ENCODE measurements around the gene GRWD1. TPM values are rescaled to one million over a fixed set of nuclear protein-coding genes. Genes with fewer than 3 reads are reported as not detected.

Gene GRWD1
- total RNA-seq, 1 experiment from 2014 or later = 77.4 TPM

- Mint-ChIP-seq H3K27me3 (ENCODE audit: insufficient read depth, unreplicated experiment) (no peaks in the 10 kb centered on the region), H3K4me3 (ENCODE audit: unreplicated experiment) (peak overlapping the region; percentile 83), H3K4me1 (ENCODE audit: low read depth, unreplicated experiment) (peaks cover 50% of the 10 kb centered on the region), H3K36me3 (ENCODE audit: insufficient read depth, unreplicated experiment) (peaks cover 32% of the 10 kb centered on the region), H3K27ac (ENCODE audit: unreplicated experiment) (peak overlapping the region; percentile 67), H3K9me3 (ENCODE audit: unreplicated experiment) (peaks cover 10% of the 10 kb centered on the region)
- Histone ChIP-seq H3K27me3 (replicated peaks; ENCODE audit: control insufficient read depth, insufficient read depth, low read length) (no peaks in the 10 kb centered on the region), H3K4me1 (peaks cover 35% of the 10 kb centered on the region), H3K4me3 (ENCODE audit: low read depth, low read length) (peak overlapping the region; percentile 51), H3K9me3 (no peaks in the 10 kb centered on the region), H3K36me3 (ENCODE audit: control insufficient read depth, insufficient read depth, low read length) (no peaks in the 10 kb centered on the region)
- BruUV-seq (replicated peaks) = no TSS peak
- TF ChIP-seq, protein P1, sequence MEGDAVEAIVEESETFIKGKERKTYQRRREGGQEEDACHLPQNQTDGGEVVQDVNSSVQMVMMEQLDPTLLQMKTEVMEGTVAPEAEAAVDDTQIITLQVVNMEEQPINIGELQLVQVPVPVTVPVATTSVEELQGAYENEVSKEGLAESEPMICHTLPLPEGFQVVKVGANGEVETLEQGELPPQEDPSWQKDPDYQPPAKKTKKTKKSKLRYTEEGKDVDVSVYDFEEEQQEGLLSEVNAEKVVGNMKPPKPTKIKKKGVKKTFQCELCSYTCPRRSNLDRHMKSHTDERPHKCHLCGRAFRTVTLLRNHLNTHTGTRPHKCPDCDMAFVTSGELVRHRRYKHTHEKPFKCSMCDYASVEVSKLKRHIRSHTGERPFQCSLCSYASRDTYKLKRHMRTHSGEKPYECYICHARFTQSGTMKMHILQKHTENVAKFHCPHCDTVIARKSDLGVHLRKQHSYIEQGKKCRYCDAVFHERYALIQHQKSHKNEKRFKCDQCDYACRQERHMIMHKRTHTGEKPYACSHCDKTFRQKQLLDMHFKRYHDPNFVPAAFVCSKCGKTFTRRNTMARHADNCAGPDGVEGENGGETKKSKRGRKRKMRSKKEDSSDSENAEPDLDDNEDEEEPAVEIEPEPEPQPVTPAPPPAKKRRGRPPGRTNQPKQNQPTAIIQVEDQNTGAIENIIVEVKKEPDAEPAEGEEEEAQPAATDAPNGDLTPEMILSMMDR (IDR thresholded peaks at IDR 0.05; ENCODE audit: insufficient read depth in 1 of 2, low read depth in 1 of 2, low read length in 1 of 2, severe bottlenecking in 1 of 2, unreplicated experiment in 1 of 2) = no peak
- DNase-seq = peak; percentile 93 to 95
- intact Hi-C loops (cut with micrococcal nuclease; ENCODE audit: unreplicated experiment) = loop anchor here (1.0 to 2.0 kb wide), 3 partner anchors 7 to 34 kb away; partner anchors contain the start of genes KDELR1 and SYNGR4
- CTCF ChIA-PET = interaction anchor here (0.8 to 1.4 kb wide), 2 partner anchors 95 to 186 kb away, joined by 3 to 5 read pairs; no protein-coding TSS in a partner anchor
- POLR2A ChIA-PET = interaction anchor here (0.5 to 0.9 kb wide), 3 partner anchors 35 to 322 kb away, joined by 3 to 6 read pairs (median 5); partner anchors contain the start of gene TMEM143
These were observed 47.2 kb upstream of the GRWD1 start for GRCh38 chr19:48398375-48399235.

DNA sequence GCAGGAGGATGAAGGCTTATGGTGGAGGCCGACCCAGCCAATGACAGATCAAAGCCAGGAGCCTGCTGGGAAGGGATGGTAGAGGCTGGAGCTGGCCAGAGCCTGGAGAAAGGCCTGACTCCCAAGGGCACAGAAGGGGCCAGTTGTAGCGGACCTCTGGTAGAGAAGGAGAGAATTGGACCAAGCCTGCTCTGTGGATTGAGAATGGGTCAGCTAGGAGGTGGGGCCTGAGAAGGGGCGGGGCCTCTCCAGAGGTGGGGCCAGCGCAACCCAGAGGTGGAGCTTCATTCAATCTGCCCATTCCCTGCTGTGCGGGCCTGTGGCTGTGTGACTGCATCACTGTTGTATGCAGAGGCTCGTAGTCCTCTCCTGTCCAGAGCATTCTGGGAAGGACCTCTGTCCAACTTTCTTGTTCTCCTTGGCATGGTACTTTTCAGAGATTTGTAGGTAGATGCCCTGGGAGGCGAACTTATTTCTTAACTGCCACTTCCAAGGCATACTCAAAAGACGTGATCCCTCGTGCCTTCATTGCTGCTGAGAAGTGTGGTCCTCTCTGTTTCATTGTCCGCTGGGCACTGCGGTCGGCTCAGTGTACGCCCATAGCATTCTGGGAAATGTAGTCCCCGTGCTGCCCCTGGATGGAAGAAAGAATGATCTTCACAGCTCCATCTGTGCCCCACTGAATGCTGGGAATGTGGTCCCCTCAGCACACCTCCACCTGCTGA, 45.6 kb upstream of the GRWD1 start:
- Mint-ChIP-seq H3K27me3 (ENCODE audit: insufficient read depth, unreplicated experiment) (no peaks in the 10 kb centered on the region), H3K36me3 (ENCODE audit: insufficient read depth, unreplicated experiment) (peaks cover 21% of the 10 kb centered on the region), H3K4me1 (ENCODE audit: low read depth, unreplicated experiment) (peaks cover 44% of the 10 kb centered on the region), H3K27ac (ENCODE audit: unreplicated experiment) (peak overlapping the region; percentile 27), H3K9me3 (ENCODE audit: unreplicated experiment) (peaks cover 10% of the 10 kb centered on the region), H3K4me3 (ENCODE audit: unreplicated experiment) (peak overlapping the region; percentile 83)
- Histone ChIP-seq H3K4me1 (peaks cover 26% of the 10 kb centered on the region), H3K4me3 (ENCODE audit: low read depth, low read length) (no peak overlapping the region), H3K9me3 (no peaks in the 10 kb centered on the region), H3K27me3 (replicated peaks; ENCODE audit: control insufficient read depth, insufficient read depth, low read length) (no peaks in the 10 kb centered on the region), H3K36me3 (ENCODE audit: control insufficient read depth, insufficient read depth, low read length) (no peaks in the 10 kb centered on the region)
- peak; percentile 76 to 81 for DNase-seq
- ChIA-PET CTCF (interaction anchor here (0.5 to 1.4 kb wide), 5 partner anchors 9 to 184 kb away, joined by 3 to 10 read pairs (median 3); partner anchors contain the start of genes GRWD1 and KDELR1), POLR2A (interaction anchor here (0.5 to 1.4 kb wide), 6 partner anchors 9 to 158 kb away, joined by 4 to 11 read pairs (median 4); partner anchors contain the start of gene KDELR1)
- no TSS peak for BruUV-seq (replicated peaks)
- TF ChIP-seq, protein P1 (IDR thresholded peaks at IDR 0.05; ENCODE audit: insufficient read depth in 1 of 2, low read depth in 1 of 2, low read length in 1 of 2, severe bottlenecking in 1 of 2, unreplicated experiment in 1 of 2) = no peak
- intact Hi-C loops (cut with micrococcal nuclease; ENCODE audit: unreplicated experiment) = loop anchor here (2.0 kb wide), 1 partner anchor 45 kb away; the partner anchor contains the start of gene GRWD1

- H3K27me3 ChIP-seq (replicated peaks; ENCODE audit: control insufficient read depth, insufficient read depth, low read length) = no peaks in the 10 kb centered on the region
- Mint-ChIP-seq H3K4me1 (ENCODE audit: low read depth, unreplicated experiment) (peaks cover 44% of the 10 kb centered on the region), H3K27me3 (ENCODE audit: insufficient read depth, unreplicated experiment) (no peaks in the 10 kb centered on the region), H3K27ac (ENCODE audit: unreplicated experiment) (no peak overlapping the region), H3K36me3 (ENCODE audit: insufficient read depth, unreplicated experiment) (peaks cover 21% of the 10 kb centered on the region), H3K4me3 (ENCODE audit: unreplicated experiment) (no peak overlapping the region), H3K9me3 (ENCODE audit: unreplicated experiment) (peaks cover 10% of the 10 kb centered on the region)
- intact Hi-C loops (cut with micrococcal nuclease; ENCODE audit: unreplicated experiment) = loop anchor here (2.0 kb wide), 1 partner anchor 44 kb away; the partner anchor contains the start of gene GRWD1
- H3K4me1 ChIP-seq = peaks cover 28% of the 10 kb centered on the region
- H3K4me3 ChIP-seq (ENCODE audit: low read depth, low read length) = no peak overlapping the region
- TF ChIP-seq, protein P1 (IDR thresholded peaks at IDR 0.05; ENCODE audit: insufficient read depth in 1 of 2, low read depth in 1 of 2, low read length in 1 of 2, severe bottlenecking in 1 of 2, unreplicated experiment in 1 of 2) = no peak
- no TSS peak for BruUV-seq (replicated peaks)
- DNase-seq = no peak
- POLR2A ChIA-PET = no interaction called here
- H3K36me3 ChIP-seq (ENCODE audit: control insufficient read depth, insufficient read depth, low read length) = no peaks in the 10 kb centered on the region
- CTCF ChIA-PET = interaction anchor here (0.6 to 3.4 kb wide), 3 partner anchors 8 to 80 kb away, joined by 6 to 9 read pairs (median 6); partner anchors contain the start of genes GRIN2D and KDELR1
- no peaks in the 10 kb centered on the region for H3K9me3 ChIP-seq
These were observed 44.5 kb upstream of the GRWD1 start for GRCh38 chr19:48401287-48401686.

Measured in Caco-2 (cell line).